GM21786 (cell line): ENCODE data around the gene RPL7A.
"Not testable (repeated sequence)": the region's sequence is repeated elsewhere in the genome, so short reads cannot be mapped to it uniquely, and the experiment has no call there.

Experiments
- ATAC-seq: cut with Tn5 transposase; IDR thresholded peaks from one replicate; pipeline ENCODE4 v1.9.1; 2021; ENCODE audit not compliant: unreplicated experiment

RPL7A gene

GRCh38 chr9:133386338-133386737, 38.3 kb downstream of the RPL7A start:
- no peak for ATAC-seq

- no peak for ATAC-seq
These were observed 39.7 kb downstream of the RPL7A start for GRCh38 chr9:133387680-133388079.

- ATAC-seq = no peak
These were observed 41.1 kb downstream of the RPL7A start for GRCh38 chr9:133389025-133389557.

- ATAC-seq = no peak
These were observed 41.5 kb downstream of the RPL7A start for GRCh38 chr9:133389562-133389961.

- ATAC-seq = no peak
These were observed 42.7 kb downstream of the RPL7A start for GRCh38 chr9:133390713-133391112.

GRCh38 chr9:133391449-133391848, 43.4 kb downstream of the RPL7A start:
- not testable (repeated sequence) for ATAC-seq

GRCh38 chr9:133392308-133392707, 44.3 kb downstream of the RPL7A start:
- not testable (repeated sequence) for ATAC-seq

GRCh38 chr9:133393399-133393798, 45.4 kb downstream of the RPL7A start:
- no peak for ATAC-seq

GRCh38 chr9:133394687-133395271, 46.8 kb downstream of the RPL7A start:
- ATAC-seq = no peak

- no peak for ATAC-seq
These were observed 48.9 kb downstream of the RPL7A start for GRCh38 chr9:133396952-133397351.

GRCh38 chr9:133397370-133397769, 49.4 kb downstream of the RPL7A start:
- ATAC-seq = no peak

- no peak for ATAC-seq
These were observed 49.9 kb downstream of the RPL7A start for GRCh38 chr9:133397895-133398294.

- no peak for ATAC-seq
These were observed 52.3 kb downstream of the RPL7A start for GRCh38 chr9:133400292-133400691.
